Measurements from ENCODE around the gene LRP1B.

The LRP1B gene

GRCh38 chr2:141557329-141558095 is 573.3 kb downstream of the LRP1B start:
- DNase-seq = no peak

- no peak for DNase-seq
Measured at GRCh38 chr2:141555876-141556470, 574.8 kb downstream of the LRP1B start.

DNA sequence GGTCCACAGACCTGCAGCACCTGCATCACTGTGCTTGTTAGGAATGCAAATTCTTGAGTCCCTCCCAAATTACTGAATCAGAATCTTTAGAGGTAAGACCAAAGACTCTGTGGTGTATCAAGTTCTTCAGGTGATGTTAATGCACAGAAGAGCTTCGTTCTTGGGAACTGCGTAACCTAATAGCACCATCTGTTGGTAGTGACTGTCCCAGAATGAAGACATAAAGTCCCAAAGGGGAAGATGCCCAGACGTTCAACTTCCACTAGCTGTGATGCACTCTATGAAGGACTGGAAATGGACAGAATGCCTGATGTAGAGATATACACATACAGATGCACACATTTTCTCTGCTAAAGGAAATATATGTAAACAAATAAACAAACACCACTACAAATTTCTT is 576.0 kb downstream of the LRP1B start:
- DNase-seq = no peak

DNA sequence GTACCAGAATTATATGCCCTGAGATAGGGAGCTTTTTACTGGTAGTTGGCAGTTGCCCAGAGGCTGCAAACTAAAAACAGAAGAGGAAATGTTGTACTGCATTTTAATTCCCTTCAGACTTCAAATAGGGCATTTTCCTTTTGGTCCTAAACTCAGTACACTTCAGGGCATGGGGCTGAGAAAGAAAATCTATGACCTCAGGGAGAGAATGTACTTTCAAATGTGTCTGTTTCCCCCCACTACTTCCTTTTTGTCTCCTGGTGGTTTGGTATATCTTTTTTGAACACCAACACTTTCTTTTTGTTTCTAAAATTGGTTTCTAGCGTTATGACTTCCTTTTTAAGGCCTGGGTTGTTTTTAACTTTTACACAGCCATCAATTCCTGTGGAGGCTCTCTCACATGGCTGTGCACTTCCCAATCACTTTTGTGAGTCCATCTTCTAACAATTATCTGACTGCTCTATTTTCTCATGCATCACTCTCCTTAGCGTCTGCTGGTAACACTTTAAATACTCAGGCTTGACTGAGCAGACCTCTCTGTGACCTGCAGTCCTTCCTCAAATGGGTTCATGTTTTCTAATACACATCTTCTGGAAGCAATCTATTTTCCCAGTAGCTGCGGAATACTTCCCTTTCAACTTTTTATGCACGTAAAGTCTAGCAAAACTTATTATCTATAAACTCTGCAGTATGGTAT is 596.0 kb downstream of the LRP1B start:
- DNase-seq = no peak

GRCh38 chr2:141529659-141530058 is 601.2 kb downstream of the LRP1B start:
- DNase-seq = no peak

DNA sequence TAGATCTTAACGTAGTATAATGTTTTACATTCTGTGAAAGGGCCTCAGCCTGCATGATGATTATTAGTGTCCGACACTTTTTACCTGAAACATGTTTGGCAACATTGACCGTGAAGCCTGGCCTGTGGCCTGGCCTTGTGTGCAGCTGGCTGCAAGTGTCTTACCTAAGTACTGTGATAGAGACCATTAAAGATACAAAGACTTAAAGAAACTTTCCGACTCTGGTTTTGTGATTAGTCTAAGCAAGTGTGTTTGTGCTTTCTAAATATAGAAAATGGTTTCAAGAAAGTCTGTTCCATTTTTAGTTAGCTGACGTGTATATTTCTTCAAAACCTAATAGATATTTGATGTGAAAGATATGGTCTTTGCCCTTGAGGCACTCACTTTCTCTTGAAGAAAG is 601.8 kb downstream of the LRP1B start:
- no peak for DNase-seq

GRCh38 chr2:141526760-141527159 is 604.1 kb downstream of the LRP1B start:
- DNase-seq = no peak

- no peak for DNase-seq
Measured at GRCh38 chr2:141524777-141525176, 606.0 kb downstream of the LRP1B start.

GRCh38 chr2:141523199-141523598 is 607.6 kb downstream of the LRP1B start:
- no peak for DNase-seq

DNA sequence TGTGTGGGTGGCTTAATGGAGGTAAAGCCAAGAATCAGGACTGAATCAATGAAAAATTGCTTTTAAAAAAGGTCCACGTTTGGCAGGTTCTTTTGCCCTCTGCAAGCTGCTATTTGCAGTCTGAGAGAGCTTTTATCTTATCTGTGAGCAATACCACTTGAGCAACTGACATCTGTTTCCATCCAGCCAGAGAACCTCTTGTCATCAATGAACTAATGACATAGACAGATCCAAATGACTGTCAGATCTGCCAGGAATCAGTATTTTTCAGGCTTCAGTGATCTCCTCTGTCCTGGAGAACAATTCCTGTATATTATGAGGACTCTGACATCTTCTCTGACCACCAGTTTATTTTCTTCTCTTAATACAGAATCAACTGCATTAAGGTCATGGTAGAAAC is 608.1 kb downstream of the LRP1B start:
- no peak for DNase-seq

GRCh38 chr2:141522048-141522447 is 608.8 kb downstream of the LRP1B start:
- DNase-seq = no peak

DNA sequence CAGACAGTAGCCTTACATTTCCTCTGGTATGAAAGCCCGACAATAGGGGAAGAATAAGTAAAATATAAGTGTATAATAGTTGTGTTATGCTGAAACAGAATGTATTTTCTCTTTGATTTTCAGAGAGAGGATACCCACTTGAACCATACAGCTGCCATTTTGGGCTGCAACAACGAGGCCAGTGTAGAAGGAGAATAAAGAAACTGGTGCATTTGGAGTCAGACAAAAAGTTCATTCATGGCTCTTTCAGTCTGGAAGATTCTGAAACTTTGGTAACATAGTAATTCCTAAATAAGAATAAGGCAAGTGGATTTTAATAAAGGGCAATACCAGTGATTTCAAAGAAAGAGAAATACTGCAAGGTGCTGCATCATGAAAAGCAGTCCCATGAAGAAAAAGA is 610.9 kb downstream of the LRP1B start:
- DNase-seq = no peak

GRCh38 chr2:141517852-141518421 is 612.9 kb downstream of the LRP1B start:
- no peak for DNase-seq

DNA sequence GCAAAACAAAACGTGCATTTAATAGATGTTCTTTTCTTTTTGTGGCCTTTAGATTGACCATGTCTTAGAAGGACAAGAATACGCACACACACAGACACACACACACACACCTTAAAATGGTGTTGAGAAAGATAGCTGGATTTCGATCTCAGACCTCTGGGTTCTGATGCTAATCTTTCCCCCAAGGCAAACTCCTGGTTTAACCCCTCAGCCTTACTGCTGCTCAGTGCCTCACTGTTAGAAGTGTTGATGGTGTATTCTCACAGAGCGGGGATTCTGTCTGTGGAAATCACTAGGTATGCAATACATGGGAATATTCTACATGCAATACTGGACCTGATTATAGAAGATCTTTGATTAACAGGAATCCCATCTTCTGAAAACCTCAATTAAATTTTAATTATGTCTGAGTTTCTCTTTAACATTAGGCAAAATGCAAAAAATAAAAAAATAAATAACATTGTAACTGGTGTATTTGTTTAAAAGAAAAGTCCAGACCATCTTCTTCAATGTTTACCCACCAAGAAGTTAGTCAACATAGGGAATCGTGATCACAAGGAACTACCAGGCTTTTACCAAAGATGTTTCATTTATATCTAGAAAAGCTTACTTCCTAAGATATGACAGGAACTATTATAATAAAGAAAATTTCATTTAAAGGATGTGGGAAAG is 613.5 kb downstream of the LRP1B start:
- DNase-seq = no peak

GRCh38 chr2:141515931-141516330 is 614.9 kb downstream of the LRP1B start:
- no peak for DNase-seq

- DNase-seq = no peak
Measured at GRCh38 chr2:141513853-141514252, 617.0 kb downstream of the LRP1B start.

GRCh38 chr2:141508806-141509595 is 621.8 kb downstream of the LRP1B start:
- no peak for DNase-seq

DNA sequence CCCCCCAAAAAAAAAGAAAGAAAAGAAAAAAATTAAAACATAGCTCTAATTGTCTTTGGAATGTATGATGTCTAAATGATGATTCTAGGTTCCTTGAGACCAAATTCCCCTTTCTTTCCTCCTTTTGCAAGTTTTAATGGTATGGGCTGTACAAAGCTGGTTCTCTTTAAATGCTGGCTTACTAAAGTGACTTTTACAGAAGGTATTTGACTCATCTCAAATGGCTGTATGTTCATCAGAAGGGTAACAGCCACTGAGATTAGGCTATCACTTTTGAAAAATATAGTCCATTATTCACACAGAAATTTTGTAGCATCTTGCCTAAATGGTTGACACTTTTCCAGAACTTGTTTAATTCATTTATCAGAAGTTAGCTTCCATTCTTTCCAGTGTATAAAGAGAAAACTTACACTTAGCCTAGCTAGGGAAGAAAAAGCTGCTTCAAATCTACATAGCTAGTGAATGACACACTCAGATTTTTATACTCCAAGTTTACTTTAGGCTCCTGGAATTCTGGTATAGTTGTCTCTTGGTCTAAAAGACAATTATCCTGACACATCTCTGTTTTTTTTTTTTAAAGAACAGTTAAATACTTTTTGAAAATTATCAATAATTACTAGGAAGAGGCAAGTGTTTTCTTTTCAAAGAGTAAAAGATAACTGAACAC is 622.6 kb downstream of the LRP1B start:
- no peak for DNase-seq

DNA sequence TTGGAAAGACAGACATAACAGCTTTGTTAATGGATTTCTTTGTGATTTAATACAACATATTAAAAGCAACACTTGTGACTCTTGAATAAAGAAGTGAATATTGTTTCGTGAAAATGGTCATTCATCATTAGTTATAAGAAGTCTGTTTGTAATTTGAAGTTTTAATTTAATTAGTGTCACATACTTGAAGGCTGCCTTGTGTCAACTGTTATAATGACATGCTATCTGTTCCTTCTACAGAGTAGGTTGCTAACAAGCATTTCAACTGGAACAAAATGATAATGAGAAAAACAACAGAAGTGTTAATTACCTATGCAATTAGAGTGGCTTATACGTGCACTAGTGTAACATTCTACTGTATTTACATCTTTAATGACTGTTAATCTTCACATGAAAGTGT is 624.7 kb downstream of the LRP1B start:
- DNase-seq = no peak

DNA sequence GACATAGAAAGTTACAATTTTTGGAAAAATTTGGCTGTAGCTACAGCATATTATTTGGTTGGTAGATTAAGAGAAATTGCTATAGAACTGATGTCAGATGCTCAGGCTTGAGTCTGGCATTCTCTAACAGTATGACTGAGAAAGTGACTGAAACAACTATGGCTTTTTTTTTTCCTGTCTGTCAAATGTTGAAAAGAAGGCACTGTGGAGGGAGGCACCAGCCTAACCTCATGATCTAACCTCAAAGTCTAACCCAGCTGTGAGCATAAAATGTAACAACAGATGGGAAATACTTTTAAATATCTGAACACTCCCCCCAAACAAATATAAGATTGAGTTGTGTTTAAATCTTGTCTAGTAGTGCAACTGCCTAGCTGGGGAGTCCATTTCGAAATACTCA is 629.1 kb downstream of the LRP1B start:
- no peak for DNase-seq

- DNase-seq = no peak
Measured at GRCh38 chr2:141499123-141499522, 631.7 kb downstream of the LRP1B start.

GRCh38 chr2:141498561-141498960 is 632.3 kb downstream of the LRP1B start:
- DNase-seq = no peak

All from NCI-H2029 treated with DMSO at 0.1 percent for 48 hours (cell line).